ENCODE data around the gene HOXC11.

Gene HOXC11

GRCh38 chr12:53941750-53942149 is 31.2 kb upstream of the HOXC11 start:
- DNase-seq (ENCODE audit: extremely low read depth in 1 of 2, low read depth in 1 of 2): no peak

GRCh38 chr12:53942467-53942997 is 30.4 kb upstream of the HOXC11 start:
- no peak for DNase-seq (ENCODE audit: extremely low read depth in 1 of 2, low read depth in 1 of 2)

- no peak for DNase-seq (ENCODE audit: extremely low read depth in 1 of 2, low read depth in 1 of 2)
These were observed 28.7 kb upstream of the HOXC11 start for GRCh38 chr12:53944209-53944608.

DNA sequence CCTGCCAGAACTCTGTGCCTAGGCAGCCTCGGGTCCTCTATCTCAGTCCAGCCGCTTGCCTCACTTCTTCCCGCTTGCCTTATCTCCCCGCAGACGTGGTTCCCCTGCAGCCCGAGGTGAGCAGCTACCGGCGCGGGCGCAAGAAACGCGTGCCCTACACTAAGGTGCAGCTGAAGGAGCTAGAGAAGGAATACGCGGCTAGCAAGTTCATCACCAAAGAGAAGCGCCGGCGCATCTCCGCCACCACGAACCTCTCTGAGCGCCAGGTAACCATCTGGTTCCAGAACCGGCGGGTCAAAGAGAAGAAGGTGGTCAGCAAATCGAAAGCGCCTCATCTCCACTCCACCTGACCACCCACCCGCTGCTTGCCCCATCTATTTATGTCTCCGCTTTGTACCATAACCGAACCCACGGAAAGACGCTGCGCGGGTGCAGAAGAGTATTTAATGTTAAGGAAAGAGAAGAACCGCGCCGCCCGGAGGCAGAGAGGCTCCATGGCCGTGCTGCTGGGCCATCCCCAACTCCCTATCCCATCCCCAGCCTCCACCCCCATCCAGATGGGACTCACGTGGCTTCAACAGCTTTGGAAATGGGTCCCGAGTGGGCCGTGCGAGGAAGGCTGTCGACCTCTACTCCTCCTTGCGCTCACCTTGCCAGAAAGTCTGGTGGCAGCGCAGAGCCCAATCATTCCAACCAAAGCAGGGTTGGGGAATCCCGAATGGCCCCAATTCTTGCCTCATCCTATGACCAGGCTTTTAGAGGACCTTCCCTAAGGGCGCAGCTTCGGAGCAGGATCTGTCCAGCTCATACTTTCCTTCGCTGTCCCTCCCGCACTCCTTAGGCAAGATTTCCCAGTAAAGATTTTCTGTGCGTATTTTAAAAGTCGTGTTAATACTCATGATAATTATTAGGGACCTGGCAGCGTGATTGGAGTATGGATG is 27.7 kb upstream of the HOXC11 start:
- no peak for DNase-seq (ENCODE audit: extremely low read depth in 1 of 2, low read depth in 1 of 2)

DNA sequence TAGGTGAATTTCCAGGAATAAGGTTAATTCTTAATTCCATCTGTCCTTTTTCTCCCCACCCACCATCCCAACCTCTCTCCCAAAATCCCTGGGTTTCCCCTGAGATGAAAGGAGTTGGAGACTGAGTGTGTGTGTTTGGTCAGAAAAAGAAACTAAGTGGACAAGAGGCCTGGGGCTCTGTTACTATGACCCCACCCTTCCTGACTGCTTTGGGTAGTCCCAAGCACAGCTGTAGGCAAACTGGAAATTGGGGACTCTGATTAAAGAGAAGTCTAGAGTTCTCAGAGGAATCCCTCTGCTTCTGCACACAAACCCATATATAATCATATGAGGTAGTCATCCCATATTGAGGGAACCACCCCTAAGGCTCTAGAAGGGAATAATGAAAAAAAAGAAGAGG is 25.2 kb upstream of the HOXC11 start:
- no peak for DNase-seq (ENCODE audit: extremely low read depth in 1 of 2, low read depth in 1 of 2)

DNA sequence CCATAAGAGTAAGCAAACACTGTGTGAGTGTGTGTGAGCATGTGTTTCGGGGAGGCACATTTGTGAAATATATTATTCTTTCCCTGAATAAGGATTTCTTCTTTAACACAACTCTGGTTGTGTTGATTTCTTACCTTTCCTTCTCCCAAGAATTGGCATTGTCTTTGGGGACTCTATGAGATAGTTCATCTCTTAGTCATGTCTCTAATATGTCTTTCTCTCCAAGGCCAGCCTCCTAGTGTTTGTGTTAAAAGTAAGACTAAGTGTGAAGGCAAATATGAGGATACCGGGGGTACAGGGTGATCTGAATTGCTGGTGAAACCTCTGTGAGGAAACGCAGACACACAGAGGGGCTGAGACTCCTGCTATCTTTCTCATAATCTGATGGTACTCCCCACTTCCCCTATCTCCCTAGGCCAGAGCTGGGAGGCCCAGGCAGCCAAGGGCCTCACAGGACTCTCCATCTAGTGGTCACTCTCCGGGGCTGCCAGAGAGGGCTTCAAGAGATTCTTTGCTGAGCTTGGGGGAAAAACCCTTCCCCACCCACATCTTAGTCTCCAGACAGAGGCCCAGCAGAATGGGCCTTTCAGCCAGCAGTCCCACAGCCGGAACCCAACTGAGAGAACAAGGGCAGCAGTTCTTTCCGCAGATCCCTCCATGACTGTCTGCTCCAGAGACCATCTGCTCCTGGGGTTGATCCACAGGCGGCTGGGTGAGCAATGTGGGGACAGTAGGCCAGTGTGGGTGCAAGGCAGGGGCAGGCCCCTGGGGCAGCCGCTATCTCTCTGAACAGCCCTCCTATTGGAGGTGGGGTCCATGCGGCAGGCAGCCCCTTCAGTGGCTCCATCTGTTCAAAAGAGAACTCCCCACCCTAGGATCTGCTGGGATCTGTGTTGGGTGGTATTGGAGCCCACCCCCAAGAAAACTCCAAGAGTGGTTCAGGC is 24.0 kb upstream of the HOXC11 start:
- no peak for DNase-seq (ENCODE audit: extremely low read depth in 1 of 2, low read depth in 1 of 2)

DNA sequence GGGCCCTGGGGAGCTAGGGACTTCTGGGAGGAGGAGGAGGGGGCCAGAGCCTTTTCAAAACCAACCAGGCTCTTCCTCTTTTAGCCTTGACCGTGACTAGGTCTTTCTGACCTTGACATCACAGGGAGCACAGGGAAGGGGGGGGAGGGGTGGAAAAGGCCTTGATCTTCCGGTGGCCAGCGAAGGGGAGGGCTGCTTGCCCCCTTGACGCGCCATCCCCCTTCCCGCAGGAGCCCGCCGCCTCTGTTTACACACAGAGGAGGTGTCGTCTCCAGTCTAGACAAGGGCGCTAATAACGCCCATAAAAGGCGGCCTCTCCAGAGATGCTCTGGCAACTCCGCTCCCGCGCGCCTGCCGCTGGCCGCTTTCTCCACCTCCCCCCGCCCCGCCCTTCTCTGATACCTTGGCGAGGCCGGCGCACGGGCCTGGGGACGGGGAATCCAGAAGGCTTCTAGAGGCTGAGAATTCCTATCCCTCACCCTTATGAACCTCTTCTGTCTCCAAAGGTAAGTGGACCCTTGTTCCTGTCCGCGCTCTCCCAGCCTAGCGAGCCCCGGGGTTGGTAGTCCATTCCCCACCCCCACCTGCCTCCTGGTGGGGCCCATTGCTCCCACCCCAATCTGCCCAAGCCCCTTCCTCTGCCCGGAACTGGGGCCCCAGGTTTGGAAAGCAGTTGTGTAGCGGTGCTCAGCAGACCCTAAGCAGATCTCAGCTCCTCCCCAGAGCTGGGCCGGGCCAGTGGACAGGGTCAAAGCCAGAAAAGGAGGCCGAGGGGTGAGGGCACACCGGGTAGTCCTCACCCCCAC is 23.1 kb upstream of the HOXC11 start:
- DNase-seq (ENCODE audit: extremely low read depth in 1 of 2, low read depth in 1 of 2): no peak

DNA sequence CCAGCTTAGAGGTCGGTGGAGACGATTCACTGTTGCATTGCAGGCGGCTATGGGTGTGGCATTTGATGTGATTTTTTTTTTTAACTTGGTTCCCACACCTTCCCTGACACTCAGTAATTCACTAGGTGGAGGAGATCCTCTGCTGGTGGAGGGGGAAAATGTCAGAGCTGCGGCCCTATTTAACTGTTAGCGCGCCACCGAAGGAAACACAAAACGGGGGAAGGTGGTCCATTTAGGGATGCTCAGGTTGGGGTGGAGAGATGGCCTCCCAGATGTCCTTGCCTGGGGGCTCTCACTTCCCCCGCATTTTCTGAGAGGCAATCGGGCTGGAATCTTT is 22.5 kb upstream of the HOXC11 start:
- DNase-seq (ENCODE audit: extremely low read depth in 1 of 2, low read depth in 1 of 2): no peak

DNA sequence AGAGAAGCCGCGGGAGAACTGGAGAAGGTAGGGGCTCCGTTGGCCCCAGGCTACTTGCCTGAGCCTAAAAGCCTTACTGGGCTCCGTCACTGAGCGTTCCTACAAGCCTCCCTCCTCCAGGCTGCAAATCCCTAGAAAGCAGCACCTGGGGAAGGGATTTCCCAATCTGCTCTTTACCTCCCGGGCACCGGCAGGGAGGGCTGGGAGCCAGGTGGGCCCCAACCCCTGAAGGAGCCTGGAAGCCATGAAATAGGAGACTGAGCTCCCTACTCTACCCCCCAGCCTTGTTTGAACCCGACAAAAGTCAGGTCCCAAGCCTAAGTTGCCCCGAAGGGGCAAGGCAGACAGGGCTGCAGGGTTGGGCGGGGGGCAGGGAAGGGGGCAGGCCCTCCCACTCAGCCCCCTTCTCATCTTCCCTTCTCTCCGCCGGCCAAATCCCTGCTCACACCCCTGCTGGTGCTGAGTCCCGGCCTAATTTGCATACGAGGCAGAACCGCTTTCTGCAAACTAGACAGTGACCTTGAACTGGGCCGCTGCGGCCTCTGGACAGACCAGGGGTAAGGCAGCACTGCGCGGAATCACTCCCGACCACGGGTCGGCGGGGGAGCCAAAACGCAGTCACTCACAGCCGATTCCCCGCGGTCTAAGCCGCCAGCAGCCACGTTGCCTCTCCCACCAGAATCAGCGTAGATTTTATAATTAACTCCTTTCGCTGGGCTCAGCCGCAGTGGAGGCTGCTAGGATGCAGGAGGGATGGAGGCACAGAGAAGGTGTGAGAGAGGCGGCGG is 21.9 kb upstream of the HOXC11 start:
- no peak for DNase-seq (ENCODE audit: extremely low read depth in 1 of 2, low read depth in 1 of 2)

DNA sequence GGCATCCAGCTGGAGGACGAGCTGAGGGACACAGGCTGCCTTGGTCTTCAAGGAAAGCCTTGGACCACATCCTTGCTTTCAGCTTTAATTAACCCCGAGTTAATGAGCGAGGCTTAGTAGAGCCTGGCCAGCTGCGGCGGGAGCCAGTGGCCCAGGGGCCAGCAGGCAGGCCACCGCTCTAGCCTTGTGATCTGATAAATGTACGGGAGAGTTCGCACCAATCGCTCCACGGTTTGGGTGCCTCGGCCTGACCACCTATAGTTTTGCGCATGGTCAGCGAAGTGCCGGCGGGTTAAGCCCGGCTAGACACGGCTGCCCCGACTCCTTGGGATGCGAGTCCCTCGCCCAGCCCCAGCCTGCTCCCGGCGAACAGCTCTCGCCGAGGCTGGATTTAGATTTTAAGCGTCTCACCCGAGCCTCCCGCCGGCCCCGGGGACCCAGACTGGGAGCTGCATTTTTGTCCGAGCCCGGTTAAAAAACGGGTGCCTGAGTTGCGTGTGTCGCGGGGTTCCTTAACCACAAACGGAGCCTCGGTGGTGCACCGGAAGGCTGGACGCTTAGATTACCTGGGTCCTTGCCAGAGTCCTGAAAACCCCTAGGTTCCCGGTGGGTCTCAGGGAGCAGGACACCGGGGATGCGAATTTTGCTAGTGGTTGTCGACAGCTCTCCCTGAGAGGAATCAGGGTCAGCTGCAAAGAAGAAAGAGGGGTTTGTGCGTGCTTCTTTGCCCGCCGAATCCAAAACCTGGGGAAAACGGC is 21.2 kb upstream of the HOXC11 start:
- DNase-seq (ENCODE audit: extremely low read depth in 1 of 2, low read depth in 1 of 2): no peak

GRCh38 chr12:53952335-53952694 is 20.6 kb upstream of the HOXC11 start:
- DNase-seq (ENCODE audit: extremely low read depth in 1 of 2, low read depth in 1 of 2): no peak

- no peak for DNase-seq (ENCODE audit: extremely low read depth in 1 of 2, low read depth in 1 of 2)
These were observed 19.8 kb upstream of the HOXC11 start for GRCh38 chr12:53952871-53953734.

DNA sequence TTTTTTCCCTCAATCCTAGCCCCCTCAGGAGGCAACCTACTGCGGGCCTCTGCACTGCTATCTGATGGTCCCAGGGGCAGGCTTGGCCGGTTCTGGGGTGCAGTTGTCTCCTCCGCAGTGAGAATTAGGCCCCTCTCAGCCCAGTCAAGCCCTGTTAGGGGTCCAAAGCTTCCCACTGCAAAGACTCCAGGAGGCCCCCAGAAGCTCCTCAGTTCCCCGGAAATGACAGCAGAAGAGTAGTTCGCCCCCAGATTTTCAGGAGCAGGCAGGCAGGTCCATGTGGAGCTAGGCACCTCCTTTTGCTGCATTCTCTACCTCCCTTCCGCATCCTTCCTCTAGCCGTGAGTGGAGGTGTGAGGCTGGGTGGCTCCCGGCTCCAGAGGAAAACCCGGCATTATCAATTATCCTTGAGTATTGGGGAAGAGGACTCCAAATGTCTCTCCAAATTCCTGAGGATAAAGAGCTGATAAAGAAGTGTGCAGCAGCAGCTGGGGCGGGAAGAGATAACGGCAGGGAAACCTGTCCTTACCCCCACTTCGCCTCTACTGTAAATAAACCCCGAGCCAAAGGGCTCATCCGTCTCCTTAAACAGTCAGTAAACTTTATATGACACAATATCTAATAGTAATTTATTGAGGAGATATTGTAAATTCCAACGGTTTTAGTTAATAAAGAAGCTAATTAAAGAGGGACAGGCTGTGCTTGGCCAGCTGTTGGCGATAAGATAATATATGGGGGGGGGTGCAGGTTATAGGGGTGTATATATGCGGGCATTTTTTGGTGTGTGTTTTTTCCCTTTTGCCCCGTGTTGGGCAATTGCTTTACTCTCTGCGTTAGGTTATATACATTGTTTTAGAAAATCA is 18.9 kb upstream of the HOXC11 start:
- DNase-seq (ENCODE audit: extremely low read depth in 1 of 2, low read depth in 1 of 2): no peak

- DNase-seq (ENCODE audit: extremely low read depth in 1 of 2, low read depth in 1 of 2): no peak
These were observed 18.3 kb upstream of the HOXC11 start, which contains the start of gene HOXC12 for GRCh38 chr12:53954694-53955035. HOXC12 (plus strand) TSS chr12:53954903; CDS start chr12:53954930, 27 bp downstream.

GRCh38 chr12:53955036-53955775 is 17.7 kb upstream of the HOXC11 start:
- no peak for DNase-seq (ENCODE audit: extremely low read depth in 1 of 2, low read depth in 1 of 2)

- DNase-seq (ENCODE audit: extremely low read depth in 1 of 2, low read depth in 1 of 2): no peak
These were observed 17.1 kb upstream of the HOXC11 start for GRCh38 chr12:53955776-53956250.
